GM23248 (cell line): ENCODE measurements around the gene WDR89.

Experiments used
- EZH2 ChIP-seq: fragments of 200-600 bp; sonication (generic); IDR thresholded peaks from 2 replicates; pipeline ENCODE4 v1.6.1; 2018; ENCODE audit warnings: antibody characterized with exemption, mild to moderate bottlenecking; ENCODE audit not compliant: insufficient read depth, poor library complexity, severe bottlenecking
- EZH2phosphoT487 ChIP-seq: fragments of 200-600 bp; sonication (generic); IDR thresholded peaks from 2 replicates; pipeline ENCODE4 v1.6.1; 2018; ENCODE audit warnings: antibody characterized with exemption, moderate library complexity, mild to moderate bottlenecking, low read depth; ENCODE audit not compliant: insufficient read depth

GRCh38 chr14:63596998-63597658 lies 44.5 kb downstream of the WDR89 start:
- no peak for TF ChIP-seq EZH2
- TF ChIP-seq EZH2phosphoT487 = no peak
